Uterus (tissue), 4 donors: ENCODE results near the gene ADGRG6. TPM values are rescaled to one million over a fixed set of nuclear protein-coding genes. Genes with fewer than 3 reads are reported as not detected.

Experiments used
- DNase-seq, 2 donors: peaks; one replicate each; pipeline ENCODE4 v3.0.0-alpha.2; 2019 to 2020
- H3K27ac ChIP-seq, 2 donors: fragments of 200-600 bp; sonication (generic); 1 replicate in 1 of 2; 2 replicates in 1 of 2; pipeline ENCODE4 v1.5.1; 2016 to 2018
- H3K27me3 ChIP-seq, 2 donors: fragments of 200-600 bp; sonication (generic); one replicate each; pipeline ENCODE4 v1.5.1; 2018 to 2019; ENCODE audit warnings: control low read depth in 1 of 2
- H3K36me3 ChIP-seq, 2 donors: fragments of 200-600 bp; sonication (generic); one replicate each; pipeline ENCODE4 v1.5.1; 2019; ENCODE audit warnings: control low read depth in 1 of 2
- H3K4me1 ChIP-seq, 2 donors: fragments of 200-600 bp; sonication (generic); one replicate each; pipeline ENCODE4 v1.5.1; 2018 to 2019; ENCODE audit warnings: control low read depth in 1 of 2
- H3K4me3 ChIP-seq, 2 donors: fragments of 200-600 bp; sonication (generic); 1 replicate in 1 of 2; 2 replicates in 1 of 2; pipeline ENCODE4 v1.5.1; 2018 to 2019; ENCODE audit warnings: mild to moderate bottlenecking in 1 of 2
- H3K9me3 ChIP-seq, 2 donors: fragments of 200-600 bp; sonication (generic); one replicate each; pipeline ENCODE4 v1.5.1; 2019; ENCODE audit warnings: control low read depth in 1 of 2
- POLR2A ChIP-seq, 2 donors: fragments of 450-650 bp; IDR thresholded peaks; one replicate each; pipeline ENCODE4 v1.6.1; 2016; ENCODE audit warnings: antibody characterized with exemption in 2 of 2, mild to moderate bottlenecking in 1 of 2, moderate library complexity in 1 of 2
- intact Hi-C: fragments of 100-400 bp; cut with DNase I; formaldehyde crosslinking; loops from one replicate; pipeline ENCODE4 v1.15.1; 2023; ENCODE audit warnings: low total_unique reads
- total RNA-seq, 4 donors: library from RNA; depleted of rRNA in 3 of 4; stranded (reverse); fragments of >200 nt in 3 of 4; gene quantifications; one replicate each; pipeline versions ENCODE4 v1.1.0 to v1.2.4, GENCODE V29; 2014 to 2023
- TF ChIP-seq, protein P1 (sequence below), 4 experiments: fragments of 200-600 bp in 2 of 4; fragments of 450-650 bp in 2 of 4; sonication (generic) in 2 of 4; IDR thresholded peaks; one replicate each; pipeline ENCODE4 v1.5.1; 2016 to 2019; ENCODE audit warnings: antibody characterized with exemption in 4 of 4, mild to moderate bottlenecking in 2 of 4, moderate library complexity in 1 of 4
- donor health status: DM: yes; HTN: yes; CAD: no.

ADGRG6 gene
- total RNA-seq, 4 donors from 2014 or later = 3.6 to 23.8 (median 9.5) TPM

DNA sequence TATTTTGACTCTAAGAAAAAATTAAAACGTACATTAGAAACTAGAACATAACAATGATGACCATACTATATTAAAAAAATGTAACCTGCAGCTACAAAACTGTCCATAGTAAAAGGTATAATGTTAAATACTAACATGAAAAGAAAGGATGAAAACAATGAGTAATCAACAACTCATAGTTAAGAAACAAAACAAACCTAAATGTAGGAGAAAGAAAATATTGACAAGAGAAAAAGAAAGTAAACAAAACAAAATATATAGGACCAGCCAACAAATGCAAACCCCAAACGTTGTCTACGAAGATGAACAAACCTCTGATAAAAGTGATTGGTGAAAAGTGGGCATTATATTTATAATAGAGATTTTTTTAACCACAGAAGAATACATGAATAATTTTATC is 41.1 kb upstream of the ADGRG6 start:
- Histone ChIP-seq H3K9me3 (no peaks in the 10 kb centered on the region), H3K4me3 (no peak overlapping the region), H3K27me3 (no peaks in the 10 kb centered on the region), H3K36me3 (no peaks in the 10 kb centered on the region), H3K27ac (no peak overlapping the region), H3K4me1 (no peaks in the 10 kb centered on the region)
- no peak for DNase-seq
- intact Hi-C loops = no loop called here
- TF ChIP-seq, protein P1, sequence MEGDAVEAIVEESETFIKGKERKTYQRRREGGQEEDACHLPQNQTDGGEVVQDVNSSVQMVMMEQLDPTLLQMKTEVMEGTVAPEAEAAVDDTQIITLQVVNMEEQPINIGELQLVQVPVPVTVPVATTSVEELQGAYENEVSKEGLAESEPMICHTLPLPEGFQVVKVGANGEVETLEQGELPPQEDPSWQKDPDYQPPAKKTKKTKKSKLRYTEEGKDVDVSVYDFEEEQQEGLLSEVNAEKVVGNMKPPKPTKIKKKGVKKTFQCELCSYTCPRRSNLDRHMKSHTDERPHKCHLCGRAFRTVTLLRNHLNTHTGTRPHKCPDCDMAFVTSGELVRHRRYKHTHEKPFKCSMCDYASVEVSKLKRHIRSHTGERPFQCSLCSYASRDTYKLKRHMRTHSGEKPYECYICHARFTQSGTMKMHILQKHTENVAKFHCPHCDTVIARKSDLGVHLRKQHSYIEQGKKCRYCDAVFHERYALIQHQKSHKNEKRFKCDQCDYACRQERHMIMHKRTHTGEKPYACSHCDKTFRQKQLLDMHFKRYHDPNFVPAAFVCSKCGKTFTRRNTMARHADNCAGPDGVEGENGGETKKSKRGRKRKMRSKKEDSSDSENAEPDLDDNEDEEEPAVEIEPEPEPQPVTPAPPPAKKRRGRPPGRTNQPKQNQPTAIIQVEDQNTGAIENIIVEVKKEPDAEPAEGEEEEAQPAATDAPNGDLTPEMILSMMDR (IDR thresholded peaks at IDR 0.05) = no peak
- TF ChIP-seq POLR2A (IDR thresholded peaks at IDR 0.05) = no peak

DNA sequence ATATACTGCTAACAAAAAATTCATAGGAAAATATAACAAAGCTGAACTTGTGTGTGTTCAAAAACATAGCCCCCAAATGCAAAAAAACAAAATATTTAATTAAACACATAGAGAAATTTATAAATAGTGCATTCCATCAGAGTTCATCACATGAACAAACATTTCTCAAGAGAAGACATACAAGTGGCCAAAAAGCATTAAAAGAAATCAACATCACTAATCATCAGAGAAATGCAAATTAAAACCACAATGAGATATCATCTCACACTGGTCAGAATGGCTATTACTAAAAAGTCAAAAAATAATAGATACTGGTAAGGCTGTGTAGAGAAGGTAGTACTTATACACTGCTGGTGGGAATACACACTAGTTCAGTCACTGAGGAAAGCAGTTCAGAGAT is 39.6 kb upstream of the ADGRG6 start:
- Histone ChIP-seq H3K27ac (no peak overlapping the region), H3K9me3 (no peaks in the 10 kb centered on the region), H3K4me3 (no peak overlapping the region), H3K27me3 (no peaks in the 10 kb centered on the region), H3K4me1 (no peaks in the 10 kb centered on the region), H3K36me3 (no peaks in the 10 kb centered on the region)
- DNase-seq = no peak
- intact Hi-C loops = no loop called here
- TF ChIP-seq POLR2A (IDR thresholded peaks at IDR 0.05) = no peak
- TF ChIP-seq, protein P1 (IDR thresholded peaks at IDR 0.05) = no peak

GRCh38 chr6:142265476-142265875 is 36.3 kb upstream of the ADGRG6 start:
- Histone ChIP-seq H3K9me3 (no peaks in the 10 kb centered on the region), H3K36me3 (no peaks in the 10 kb centered on the region), H3K27ac (no peak overlapping the region), H3K4me3 (no peak overlapping the region), H3K4me1 (no peaks in the 10 kb centered on the region), H3K27me3 (no peaks in the 10 kb centered on the region)
- intact Hi-C loops = no loop called here
- DNase-seq = no peak
- no peak for TF ChIP-seq POLR2A (IDR thresholded peaks at IDR 0.05)
- TF ChIP-seq, protein P1 (IDR thresholded peaks at IDR 0.05) = no peak

DNA sequence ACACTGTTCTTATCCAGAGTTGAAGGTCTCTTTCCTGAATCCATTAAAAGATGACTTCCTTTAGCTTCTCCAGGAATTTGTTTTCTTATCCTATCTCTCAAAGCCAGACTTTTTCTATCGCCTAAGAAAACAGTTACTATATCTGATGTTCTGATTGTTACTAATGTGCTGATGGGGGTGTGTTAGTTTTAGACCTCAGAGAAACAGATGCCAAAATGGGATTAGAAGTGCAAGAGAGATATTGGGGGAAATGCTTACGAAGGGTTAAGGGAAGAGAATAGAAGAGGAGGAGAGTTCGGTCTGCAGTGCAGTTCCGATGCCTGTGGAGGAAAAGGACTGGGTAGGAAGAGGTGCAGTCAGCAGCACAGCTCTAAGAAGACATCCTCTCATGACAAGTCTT is 35.7 kb upstream of the ADGRG6 start:
- DNase-seq = no peak
- TF ChIP-seq POLR2A (IDR thresholded peaks at IDR 0.05) = no peak
- TF ChIP-seq, protein P1 (IDR thresholded peaks at IDR 0.05) = no peak
- intact Hi-C loops = no loop called here
- H3K9me3 ChIP-seq = no peaks in the 10 kb centered on the region
- H3K27ac ChIP-seq = no peak overlapping the region
- no peaks in the 10 kb centered on the region for H3K27me3 ChIP-seq
- H3K36me3 ChIP-seq = no peaks in the 10 kb centered on the region
- H3K4me3 ChIP-seq = no peak overlapping the region
- no peaks in the 10 kb centered on the region for H3K4me1 ChIP-seq

GRCh38 chr6:142271476-142271875 is 30.3 kb upstream of the ADGRG6 start:
- no peak for DNase-seq
- TF ChIP-seq, protein P1 (IDR thresholded peaks at IDR 0.05) = no peak
- no peak for TF ChIP-seq POLR2A (IDR thresholded peaks at IDR 0.05)
- no peaks in the 10 kb centered on the region for H3K27me3 ChIP-seq
- no peak overlapping the region for H3K4me3 ChIP-seq
- no peaks in the 10 kb centered on the region for H3K9me3 ChIP-seq
- no peak overlapping the region for H3K27ac ChIP-seq
- no peaks in the 10 kb centered on the region for H3K4me1 ChIP-seq
- intact Hi-C loops = no loop called here
- H3K36me3 ChIP-seq = no peaks in the 10 kb centered on the region
